Breast epithelium (tissue), 4 donors: ENCODE results near the gene C1orf232. TPM values are rescaled to one million over a fixed set of nuclear protein-coding genes. Genes with fewer than 3 reads are reported as not detected.

Experiments used
- DNase-seq, 2 donors: peaks; one replicate each; pipeline ENCODE4 v3.0.0-alpha.2; 2019; ENCODE audit warnings: low spot score in 2 of 2
- H3K27ac ChIP-seq, 2 donors: fragments of 200-600 bp; sonication (generic) in 1 of 2; one replicate each; pipeline ENCODE4 v1.5.1; 2016 to 2019; ENCODE audit warnings: mild to moderate bottlenecking in 1 of 2
- H3K27me3 ChIP-seq, 2 donors: fragments of 200-600 bp; sonication (generic) in 1 of 2; one replicate each; pipeline versions ENCODE4 v1.5.1 to v1.6.0; 2017 to 2019; ENCODE audit warnings: control low read depth in 1 of 2, mild to moderate bottlenecking in 1 of 2
- H3K36me3 ChIP-seq: fragments of 200-600 bp; one replicate; pipeline ENCODE4 v1.5.1; 2019
- H3K4me1 ChIP-seq, 2 donors: fragments of 200-600 bp; sonication (generic); one replicate each; pipeline ENCODE4 v1.5.1; 2016 to 2019; ENCODE audit warnings: control low read depth in 1 of 2
- H3K4me3 ChIP-seq, 3 donors: fragments of 200-600 bp; sonication (generic); 1 replicate in 2 of 3; 2 replicates in 1 of 3; pipeline ENCODE4 v1.5.1; 2016 to 2019; ENCODE audit warnings: mild to moderate bottlenecking in 3 of 3, moderate library complexity in 2 of 3
- H3K9me3 ChIP-seq, 2 donors: fragments of 200-600 bp; sonication (generic) in 1 of 2; one replicate each; pipeline ENCODE4 v1.5.1; 2016 to 2019; ENCODE audit warnings: control low read depth in 1 of 2
- CTCF ChIP-seq, 3 donors: fragments of 450-650 bp; IDR thresholded peaks; one replicate each; pipeline ENCODE4 v1.5.1; 2016 to 2017; ENCODE audit warnings: antibody characterized with exemption in 3 of 3, mild to moderate bottlenecking in 3 of 3, moderate library complexity in 3 of 3
- POLR2A ChIP-seq: fragments of 450-650 bp; IDR thresholded peaks from one replicate; pipeline ENCODE4 v1.6.1; 2016; ENCODE audit warnings: antibody characterized with exemption, mild to moderate bottlenecking, moderate library complexity
- POLR2AphosphoS5 ChIP-seq, 3 donors: sonication (generic); formaldehyde crosslinking; IDR thresholded peaks; one replicate each; pipeline ENCODE4 v1.6.1; 2017; ENCODE audit warnings: antibody characterized with exemption in 3 of 3
- intact Hi-C: fragments of 100-400 bp; cut with DNase I; formaldehyde crosslinking; loops from one replicate; pipeline ENCODE4 v1.15.1; 2023; ENCODE audit warnings: low total_unique reads
- total RNA-seq, 3 donors: library from RNA; depleted of rRNA; stranded (reverse); fragments of >200 nt; gene quantifications; one replicate each; pipeline ENCODE4 v1.1.0, GENCODE V29; 2016

C1orf232 gene
- not detected for total RNA-seq

DNA sequence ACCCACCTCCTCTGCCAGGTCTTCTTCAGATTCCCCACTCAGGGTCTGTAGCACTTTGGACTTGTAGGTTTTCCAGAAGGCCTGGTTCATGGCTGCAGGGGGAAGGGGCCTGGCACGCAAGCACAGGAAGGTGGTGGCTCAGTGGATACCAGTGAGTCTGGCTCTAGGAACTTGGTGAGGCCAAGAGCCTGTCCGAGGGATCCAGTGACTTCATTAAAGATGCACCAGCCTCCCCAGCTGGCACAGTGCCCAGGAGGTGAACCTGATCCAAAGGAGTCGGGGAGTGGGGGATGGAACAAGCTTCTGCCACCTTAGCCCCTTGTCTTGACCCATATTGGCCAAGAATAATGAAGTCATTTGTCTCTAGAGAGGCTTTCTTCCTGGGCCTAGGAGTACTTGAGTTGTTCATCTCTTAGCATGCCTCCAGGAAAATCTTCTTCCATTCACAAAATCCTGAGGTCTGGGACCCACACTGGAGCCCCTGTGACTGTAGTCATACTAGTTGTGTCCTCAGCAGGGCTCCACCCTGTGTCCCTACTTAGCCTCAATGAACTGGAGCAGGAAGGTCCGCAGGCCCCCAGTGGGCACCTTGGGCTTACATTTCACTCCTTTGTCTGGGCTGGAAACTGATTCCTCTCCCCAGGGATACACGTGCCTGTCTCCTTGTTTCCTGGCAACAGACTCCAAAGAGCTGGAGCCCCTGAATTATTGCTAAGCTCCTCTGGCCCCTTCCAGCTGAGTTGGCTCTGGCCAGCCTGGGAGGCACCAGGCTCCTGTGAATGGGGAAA lies at the start of gene C1orf232:
C1orf232 (minus strand) TSS at position 554 of the 788 bp plus-strand sequence; CDS start at position 90, 464 bp downstream.
- no peaks in the 10 kb centered on the region for H3K4me1 ChIP-seq
- DNase-seq: no peak
- no peak for TF ChIP-seq CTCF (IDR thresholded peaks at IDR 0.05)
- no peak for TF ChIP-seq POLR2A
- TF ChIP-seq POLR2AphosphoS5 (IDR thresholded peaks at IDR 0.05): no peak
- peak within 1 kb of the TSS; percentile 76 to 89 (median 80) for H3K4me3 ChIP-seq
- no peaks in the 10 kb centered on the region for H3K9me3 ChIP-seq
- no peaks in the 10 kb centered on the region for H3K27me3 ChIP-seq
- intact Hi-C loops: loop anchor here (10.0 kb wide), 1 partner anchor 66 kb away; the partner anchor contains the start of gene CEP85
- H3K36me3 ChIP-seq: no peaks in the 10 kb centered on the region
- H3K27ac ChIP-seq: peak within 1 kb of the TSS; percentile 87 to 89

- no peaks in the 10 kb centered on the region for H3K27me3 ChIP-seq
- intact Hi-C loops: no loop called here
- no peaks in the 10 kb centered on the region for H3K9me3 ChIP-seq
- H3K36me3 ChIP-seq: no peaks in the 10 kb centered on the region
- TF ChIP-seq CTCF (IDR thresholded peaks at IDR 0.05) (no peak), POLR2AphosphoS5 (IDR thresholded peaks at IDR 0.05) (no peak), POLR2A (no peak)
- no peak overlapping the region for H3K4me3 ChIP-seq
- H3K27ac ChIP-seq: no peak overlapping the region
- H3K4me1 ChIP-seq: no peaks in the 10 kb centered on the region
- no peak for DNase-seq
These were observed 46.5 kb upstream of the C1orf232 start for GRCh38 chr1:26215246-26215645.

DNA sequence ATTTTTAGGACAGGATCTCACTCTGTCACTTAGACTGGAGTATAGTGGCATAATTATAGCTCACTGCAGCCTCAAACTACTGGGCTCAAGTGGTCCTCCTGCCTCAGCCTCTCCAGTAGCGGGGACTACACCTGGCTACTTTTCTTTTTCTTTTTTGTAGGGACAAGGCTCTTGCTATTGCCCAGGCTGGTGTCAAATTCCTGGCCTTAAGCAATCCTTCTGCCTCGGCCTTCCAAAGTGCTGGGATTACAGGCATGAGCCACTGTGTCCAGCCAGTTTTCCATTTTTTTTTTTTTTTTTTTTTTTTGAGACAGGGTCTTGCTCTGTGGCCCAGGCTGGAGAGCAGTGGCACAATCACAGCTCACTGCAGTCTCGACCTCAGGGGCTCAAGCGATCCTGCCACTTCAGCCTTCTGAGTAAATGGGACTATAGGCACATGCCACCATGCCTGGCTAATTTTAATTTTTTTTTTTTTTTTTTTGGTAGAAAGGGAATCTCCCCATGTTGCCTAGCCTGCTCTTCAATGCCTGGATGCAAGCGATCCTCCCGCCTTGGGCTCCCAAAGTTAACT lies 44.7 kb upstream of the C1orf232 start:
- Histone ChIP-seq H3K4me3 (no peak overlapping the region), H3K27ac (no peak overlapping the region), H3K27me3 (no peaks in the 10 kb centered on the region), H3K36me3 (no peaks in the 10 kb centered on the region), H3K4me1 (no peaks in the 10 kb centered on the region), H3K9me3 (no peaks in the 10 kb centered on the region)
- intact Hi-C loops: no loop called here
- DNase-seq: no peak
- TF ChIP-seq CTCF (IDR thresholded peaks at IDR 0.05) (no peak), POLR2A (no peak), POLR2AphosphoS5 (IDR thresholded peaks at IDR 0.05) (no peak)

GRCh38 chr1:26212726-26213125 lies 44.0 kb upstream of the C1orf232 start:
- no peaks in the 10 kb centered on the region for H3K36me3 ChIP-seq
- no peak overlapping the region for H3K4me3 ChIP-seq
- DNase-seq: no peak
- intact Hi-C loops: no loop called here
- H3K27me3 ChIP-seq: no peaks in the 10 kb centered on the region
- TF ChIP-seq POLR2AphosphoS5 (IDR thresholded peaks at IDR 0.05): no peak
- no peak for TF ChIP-seq POLR2A
- TF ChIP-seq CTCF (IDR thresholded peaks at IDR 0.05): no peak
- H3K9me3 ChIP-seq: no peaks in the 10 kb centered on the region
- H3K4me1 ChIP-seq: no peaks in the 10 kb centered on the region
- no peak overlapping the region for H3K27ac ChIP-seq
